SK-N-SH treated with all-trans-retinoic acid at 6 μM for 48 hours (cell line): Measurements from ENCODE around the gene PSMD3.
"Not testable (repeated sequence)": the region's sequence is repeated elsewhere in the genome, so short reads cannot be mapped to it uniquely, and the experiment has no call there.

ENCODE experiments used
- ATAC-seq: fragments of 200-7000 bp; cut with Tn5 transposase; 3 replicates; pipeline ENCODE4 v1.9.1; 2020; ENCODE audit warnings: mild to moderate bottlenecking, moderate library complexity
- ARNTL ChIP-seq: fragments of 450-650 bp; formaldehyde crosslinking; IDR thresholded peaks from 2 replicates; pipeline ENCODE4 v1.5.0; 2020; ENCODE audit warnings: low read depth, mild to moderate bottlenecking, moderate library complexity, borderline replicate concordance
- CSDC2 ChIP-seq: fragments of 250-450 bp; sonication (Bioruptor Pico); IDR thresholded peaks from 2 replicates; pipeline ENCODE4 v1.5.0; 2020; ENCODE audit warnings: mild to moderate bottlenecking, moderate library complexity
- CSRNP3 ChIP-seq: fragments of 250-450 bp; sonication (Bioruptor Pico); IDR thresholded peaks from 2 replicates; pipeline ENCODE4 v1.5.1; 2021; ENCODE audit warnings: mild to moderate bottlenecking, moderate library complexity
- ESRRG ChIP-seq: fragments of 250-450 bp; sonication (Bioruptor Pico); IDR thresholded peaks from 2 replicates; pipeline ENCODE4 v1.6.1; 2021; ENCODE audit warnings: mild to moderate bottlenecking
- GLIS3 ChIP-seq: fragments of 250-450 bp; sonication (Bioruptor Pico); IDR thresholded peaks from 2 replicates; pipeline ENCODE4 v1.5.0; 2020; ENCODE audit warnings: mild to moderate bottlenecking, moderate library complexity
- ISL1 ChIP-seq: fragments of 250-450 bp; sonication (Bioruptor Pico); IDR thresholded peaks from 2 replicates; pipeline ENCODE4 v2.1.2; 2022; ENCODE audit warnings: mild to moderate bottlenecking, moderate library complexity
- OSR1 ChIP-seq: fragments of 250-450 bp; sonication (Bioruptor Pico); IDR thresholded peaks from 2 replicates; pipeline ENCODE4 v1.8.0; 2022; ENCODE audit warnings: moderate library complexity, mild to moderate bottlenecking, inconsistent platforms
- PATZ1 ChIP-seq: fragments of 250-450 bp; sonication (Bioruptor Pico); IDR thresholded peaks from 2 replicates; pipeline ENCODE4 v1.8.0; 2020; ENCODE audit warnings: mild to moderate bottlenecking, moderate library complexity, borderline replicate concordance
- POU6F1 ChIP-seq: fragments of 250-450 bp; sonication (Bioruptor Pico); IDR thresholded peaks from 2 replicates; pipeline ENCODE4 v1.8.0; 2021; ENCODE audit warnings: low read depth, mild to moderate bottlenecking, moderate library complexity, borderline replicate concordance
- PPARA ChIP-seq: fragments of 250-450 bp; sonication (Bioruptor Pico); IDR thresholded peaks from 2 replicates; pipeline ENCODE4 v1.5.0; 2020; ENCODE audit warnings: mild to moderate bottlenecking, borderline replicate concordance
- RARB ChIP-seq: fragments of 250-450 bp; sonication (Bioruptor Pico); IDR thresholded peaks from 2 replicates; pipeline ENCODE4 v1.8.0; 2021; ENCODE audit warnings: mild to moderate bottlenecking, moderate library complexity
- SNAI2 ChIP-seq: fragments of 250-450 bp; sonication (Bioruptor Pico); IDR thresholded peaks from 2 replicates; pipeline ENCODE4 v1.5.0; 2020; ENCODE audit warnings: mild to moderate bottlenecking, moderate library complexity
- TCF4 ChIP-seq: fragments of 250-450 bp; sonication (Bioruptor Pico); IDR thresholded peaks from 2 replicates; pipeline ENCODE4 v1.8.0; 2021; ENCODE audit warnings: mild to moderate bottlenecking, moderate library complexity, borderline replicate concordance
- TOX ChIP-seq: fragments of 250-450 bp; sonication (Bioruptor Pico); IDR thresholded peaks from 2 replicates; pipeline ENCODE4 v1.8.0; 2021; ENCODE audit warnings: mild to moderate bottlenecking, moderate library complexity, borderline replicate concordance
- TSHZ2 ChIP-seq: fragments of 250-450 bp; sonication (Bioruptor Pico); IDR thresholded peaks from 2 replicates; pipeline ENCODE4 v1.5.0; 2020; ENCODE audit warnings: mild to moderate bottlenecking, moderate library complexity
- ZC3H10 ChIP-seq: fragments of 250-450 bp; sonication (Bioruptor Pico); IDR thresholded peaks from 2 replicates; pipeline ENCODE4 v1.5.1; 2021; ENCODE audit warnings: mild to moderate bottlenecking, moderate library complexity
- ZFP3 ChIP-seq: fragments of 250-450 bp; sonication (Bioruptor Pico); IDR thresholded peaks from 2 replicates; pipeline ENCODE4 v1.5.0; 2020; ENCODE audit warnings: mild to moderate bottlenecking, moderate library complexity
- ZFP30 ChIP-seq: fragments of 450-650 bp; formaldehyde crosslinking; IDR thresholded peaks from 2 replicates; pipeline ENCODE4 v1.5.0; 2022; ENCODE audit warnings: mild to moderate bottlenecking, moderate library complexity
- ZNF565 ChIP-seq: fragments of 450-650 bp; formaldehyde crosslinking; conservative IDR thresholded peaks from 2 replicates; pipeline ENCODE4 v1.5.0; 2020; ENCODE audit warnings: low read depth, mild to moderate bottlenecking, moderate library complexity
- ZNF70 ChIP-seq: fragments of 450-650 bp; formaldehyde crosslinking; IDR thresholded peaks from 2 replicates; pipeline ENCODE4 v1.5.0; 2020; ENCODE audit warnings: mild to moderate bottlenecking, moderate library complexity
- ZNF8 ChIP-seq: fragments of 450-650 bp; formaldehyde crosslinking; IDR thresholded peaks from 2 replicates; pipeline ENCODE4 v1.5.0; 2020; ENCODE audit warnings: mild to moderate bottlenecking, moderate library complexity

The PSMD3 gene

GRCh38 chr17:40004072-40004471 lies 23.5 kb downstream of the PSMD3 start:
- no peak for ATAC-seq
- TF ChIP-seq SNAI2 (CRISPR knock-in tag) (no peak), OSR1 (CRISPR knock-in tag) (no peak), TSHZ2 (CRISPR knock-in tag) (no peak), TCF4 (CRISPR knock-in tag) (no peak), ISL1 (CRISPR knock-in tag) (no peak), ZFP30 (CRISPR knock-in tag) (no peak), ZFP3 (CRISPR knock-in tag) (no peak), ESRRG (CRISPR knock-in tag) (no peak), ARNTL (CRISPR knock-in tag) (no peak), CSRNP3 (CRISPR knock-in tag) (no peak), CSDC2 (no peak), ZNF565 (CRISPR knock-in tag) (no peak), POU6F1 (no peak)

GRCh38 chr17:40004712-40005111 lies 24.1 kb downstream of the PSMD3 start:
- ATAC-seq: no peak
- TF ChIP-seq CSRNP3 (CRISPR knock-in tag) (no peak), ZC3H10 (no peak), ZNF565 (CRISPR knock-in tag) (no peak), OSR1 (CRISPR knock-in tag) (no peak), ZFP30 (CRISPR knock-in tag) (no peak), ZFP3 (CRISPR knock-in tag) (no peak), ARNTL (CRISPR knock-in tag) (no peak), RARB (CRISPR knock-in tag) (no peak), SNAI2 (CRISPR knock-in tag) (no peak), GLIS3 (CRISPR knock-in tag) (no peak), CSDC2 (no peak), PATZ1 (CRISPR knock-in tag) (no peak), PPARA (CRISPR knock-in tag) (no peak), TOX (CRISPR knock-in tag) (no peak), TCF4 (CRISPR knock-in tag) (no peak)

GRCh38 chr17:40005520-40005919 lies 24.9 kb downstream of the PSMD3 start:
- TF ChIP-seq GLIS3 (CRISPR knock-in tag) (no peak), ZC3H10 (no peak), PATZ1 (CRISPR knock-in tag) (no peak), ZNF8 (CRISPR knock-in tag) (no peak), ZNF565 (CRISPR knock-in tag) (no peak), ARNTL (CRISPR knock-in tag) (no peak), TCF4 (CRISPR knock-in tag) (no peak), CSDC2 (no peak), ZFP3 (CRISPR knock-in tag) (no peak), CSRNP3 (CRISPR knock-in tag) (no peak), RARB (CRISPR knock-in tag) (no peak), OSR1 (CRISPR knock-in tag) (no peak), PPARA (CRISPR knock-in tag) (no peak), TOX (CRISPR knock-in tag) (no peak), SNAI2 (CRISPR knock-in tag) (no peak), ZNF70 (CRISPR knock-in tag) (no peak), ISL1 (CRISPR knock-in tag) (no peak)
- no peak for ATAC-seq

GRCh38 chr17:40010946-40011500 lies 30.4 kb downstream of the PSMD3 start:
- ATAC-seq: not testable (repeated sequence)
